GM21381 (cell line): ENCODE results near the gene RNF223.
"Not testable (repeated sequence)": the region's sequence is repeated elsewhere in the genome, so short reads cannot be mapped to it uniquely, and the experiment has no call there.

Experiments
- ATAC-seq: cut with Tn5 transposase; IDR thresholded peaks from one replicate; pipeline ENCODE4 v1.9.1; 2021; ENCODE audit warnings: mild to moderate bottlenecking, moderate library complexity; ENCODE audit not compliant: unreplicated experiment

The RNF223 gene

DNA sequence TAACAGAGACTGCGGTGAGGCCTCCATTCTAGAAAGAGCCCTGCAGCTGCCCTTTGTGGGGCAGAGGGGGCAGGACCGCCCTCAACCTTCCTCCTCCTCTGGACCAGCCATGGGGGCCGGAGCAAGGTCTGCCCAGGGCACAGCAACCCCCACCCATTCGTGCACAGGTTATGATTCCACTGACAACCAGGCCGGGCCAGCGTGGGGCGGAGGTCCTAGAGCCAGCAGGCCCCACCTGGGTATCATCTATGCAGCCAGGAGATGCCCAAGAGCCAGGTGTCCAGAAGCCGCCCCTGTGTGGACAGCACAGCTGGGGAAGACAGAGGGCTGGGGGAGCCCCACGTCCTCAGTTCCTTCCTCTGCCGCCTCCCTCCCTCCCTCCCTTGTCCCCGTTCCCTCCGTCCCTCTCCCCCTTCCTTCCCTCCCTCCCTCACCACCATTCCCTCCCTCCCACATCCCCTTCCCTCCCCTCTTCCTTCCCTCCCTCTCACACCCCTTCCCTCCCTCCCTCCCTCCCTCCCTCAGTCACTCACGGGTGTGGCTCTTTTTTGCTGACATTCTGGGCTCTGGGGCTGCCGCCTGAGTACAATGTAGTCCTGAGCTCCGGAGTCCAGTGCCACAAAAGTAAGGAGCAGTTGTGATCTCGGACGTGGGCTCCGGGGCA lies 12.3 kb downstream of the RNF223 start:
- no peak for ATAC-seq

DNA sequence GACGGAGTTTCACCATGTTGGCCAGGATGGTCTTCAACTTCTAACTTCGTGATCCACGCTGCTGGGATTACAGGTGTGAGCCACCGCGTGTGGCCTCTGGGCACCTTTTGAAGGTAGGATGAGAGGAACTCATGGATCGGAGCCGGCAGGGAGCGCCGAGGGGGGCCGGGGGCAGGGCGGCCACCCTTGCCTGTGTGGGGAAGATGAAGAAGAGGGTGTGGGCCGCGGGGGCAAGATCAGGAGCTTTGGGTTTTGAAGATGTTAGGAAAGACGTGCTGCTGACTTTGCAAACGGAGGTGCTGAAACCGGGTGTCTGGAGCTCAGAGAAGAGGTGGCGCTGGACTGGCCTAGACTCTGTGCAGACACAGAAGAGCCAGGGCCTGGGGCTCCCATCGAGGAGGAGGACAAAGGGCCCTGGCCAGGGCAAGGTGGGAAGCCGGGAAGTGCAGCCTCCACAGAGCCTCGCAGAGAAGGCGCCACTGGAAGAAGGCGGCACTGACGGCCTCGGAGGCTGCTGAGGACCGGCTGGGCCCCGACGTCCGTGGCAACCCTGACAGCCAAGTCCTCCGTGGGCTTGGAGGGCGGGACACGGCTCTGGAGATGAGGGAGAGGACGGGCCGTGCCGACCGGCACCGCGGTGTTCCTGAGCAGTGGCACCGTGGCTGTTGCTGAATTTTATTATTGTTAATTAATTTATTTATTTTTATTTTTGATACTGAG lies 13.7 kb downstream of the RNF223 start:
- no peak for ATAC-seq

GRCh38 chr1:1059494-1060280 lies 14.4 kb downstream of the RNF223 start:
- ATAC-seq: peak; percentile 59

DNA sequence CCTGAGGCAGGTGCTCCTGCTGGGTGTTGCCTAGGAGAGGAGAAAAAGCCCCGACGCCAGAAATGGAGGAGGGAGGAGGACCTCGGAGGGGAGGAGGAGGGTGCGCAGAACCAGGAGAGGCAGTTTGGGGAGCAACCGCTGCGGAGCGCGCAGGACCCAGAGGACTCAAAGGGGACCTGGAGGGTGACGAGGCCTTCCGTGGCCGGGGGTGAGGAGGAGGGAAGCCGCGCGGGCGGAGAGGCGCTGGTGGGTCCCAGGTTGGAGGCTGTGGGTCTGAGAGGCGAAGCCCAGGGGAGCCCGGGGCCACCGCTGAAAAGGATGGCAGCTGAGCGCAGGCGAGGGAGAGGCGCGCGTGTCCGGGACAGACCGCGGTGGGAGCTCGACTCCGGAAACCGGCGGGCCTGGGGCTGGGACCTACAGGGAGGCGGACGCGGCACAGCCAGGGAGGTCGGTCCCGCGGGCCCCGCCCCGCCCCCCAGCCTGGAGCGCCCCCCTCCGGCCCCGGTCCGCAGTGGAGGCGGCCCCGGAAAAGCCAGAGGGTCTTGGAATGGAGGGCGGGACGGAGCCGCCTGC lies 15.1 kb downstream of the RNF223 start:
- ATAC-seq: peak; percentile 41

DNA sequence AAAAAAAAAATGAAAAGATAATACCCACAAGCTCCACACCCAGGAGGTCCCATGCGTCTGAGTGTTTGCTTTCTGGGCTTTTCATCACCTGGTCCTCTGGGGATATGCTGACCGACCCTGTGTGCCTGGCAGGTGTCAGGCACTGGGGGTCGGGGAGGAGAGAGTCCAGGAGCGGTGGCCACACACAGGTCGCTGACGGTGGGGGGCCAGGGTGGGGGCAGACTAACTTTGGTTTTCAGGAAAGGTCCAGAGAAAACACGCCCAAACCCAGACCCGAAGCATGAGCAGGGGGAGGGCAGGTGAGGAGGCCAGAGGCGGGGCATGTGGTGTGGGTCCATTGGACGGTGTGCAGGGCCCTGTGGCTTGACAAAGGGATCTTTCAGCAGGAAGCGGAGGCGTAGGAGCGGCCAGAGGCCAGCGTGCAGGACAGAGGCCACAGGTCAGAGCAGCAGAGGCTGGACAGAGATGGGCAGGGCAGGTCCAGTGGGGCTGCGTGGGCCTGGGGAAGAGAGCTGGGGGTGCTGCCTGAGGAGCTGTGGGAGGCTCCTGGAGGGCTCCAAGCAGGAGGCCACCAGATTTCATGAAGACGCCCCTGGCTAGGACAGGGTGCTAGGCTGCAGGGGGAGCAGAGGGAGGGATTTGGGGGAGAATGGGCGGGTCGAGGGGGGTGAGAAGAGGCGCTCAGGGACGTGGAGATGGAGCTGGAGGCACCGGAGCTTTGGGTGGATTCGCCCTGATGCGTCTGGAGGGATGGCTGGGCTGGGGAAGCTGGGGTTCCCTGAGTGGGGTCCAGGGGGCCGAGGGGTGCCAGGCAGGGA lies 15.8 kb downstream of the RNF223 start:
- ATAC-seq: no peak

DNA sequence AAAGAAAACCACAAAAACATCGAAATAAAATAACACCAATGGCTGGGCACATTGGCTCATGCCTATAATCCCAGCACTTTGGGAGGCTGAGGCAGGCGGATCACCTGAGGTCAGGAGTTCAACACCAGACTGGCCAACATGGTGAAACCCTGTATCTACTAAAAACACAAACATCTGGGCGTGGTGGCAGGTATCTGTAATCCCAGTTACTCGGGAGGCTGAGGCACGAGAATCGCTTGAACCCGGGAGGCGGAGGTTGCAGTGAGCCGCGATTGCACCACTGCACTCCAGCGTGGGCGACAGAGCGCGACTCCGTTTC lies 16.4 kb downstream of the RNF223 start:
- ATAC-seq: not testable (repeated sequence)

- no peak for ATAC-seq
These were observed 18.0 kb downstream of the RNF223 start for GRCh38 chr1:1055841-1056736.

DNA sequence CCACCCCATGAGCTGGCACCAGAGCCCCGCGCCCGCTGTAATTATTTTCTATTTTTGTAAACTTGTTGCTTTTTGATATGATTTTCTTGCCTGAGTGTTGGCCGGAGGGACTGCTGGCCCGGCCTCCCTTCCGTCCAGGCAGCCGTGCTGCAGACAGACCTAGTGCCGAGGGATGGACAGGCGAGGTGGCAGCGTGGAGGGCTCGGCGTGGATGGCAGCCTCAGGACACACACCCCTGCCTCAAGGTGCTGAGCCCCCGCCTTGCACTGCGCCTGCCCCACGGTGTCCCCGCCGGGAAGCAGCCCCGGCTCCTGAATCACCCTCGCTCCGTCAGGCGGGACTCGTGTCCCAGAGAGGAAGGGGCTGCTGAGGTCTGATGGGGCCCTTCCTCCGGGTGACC lies 19.1 kb downstream of the RNF223 start:
- ATAC-seq: no peak

GRCh38 chr1:1054099-1054700 lies 19.9 kb downstream of the RNF223 start:
- no peak for ATAC-seq

DNA sequence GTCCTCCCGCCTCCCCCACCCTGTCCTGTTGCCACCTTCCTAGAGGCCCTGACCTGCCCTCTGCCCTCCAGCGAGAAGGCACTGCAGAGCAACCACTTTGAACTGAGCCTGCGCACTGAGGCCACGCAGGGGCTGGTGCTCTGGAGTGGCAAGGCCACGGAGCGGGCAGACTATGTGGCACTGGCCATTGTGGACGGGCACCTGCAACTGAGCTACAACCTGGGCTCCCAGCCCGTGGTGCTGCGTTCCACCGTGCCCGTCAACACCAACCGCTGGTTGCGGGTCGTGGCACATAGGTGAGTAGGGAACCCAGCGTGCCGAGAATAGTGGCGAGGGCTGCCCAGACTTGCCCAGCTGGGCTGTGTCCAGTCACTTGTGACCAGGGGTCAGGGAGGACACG lies 20.4 kb downstream of the RNF223 start:
- ATAC-seq: no peak

DNA sequence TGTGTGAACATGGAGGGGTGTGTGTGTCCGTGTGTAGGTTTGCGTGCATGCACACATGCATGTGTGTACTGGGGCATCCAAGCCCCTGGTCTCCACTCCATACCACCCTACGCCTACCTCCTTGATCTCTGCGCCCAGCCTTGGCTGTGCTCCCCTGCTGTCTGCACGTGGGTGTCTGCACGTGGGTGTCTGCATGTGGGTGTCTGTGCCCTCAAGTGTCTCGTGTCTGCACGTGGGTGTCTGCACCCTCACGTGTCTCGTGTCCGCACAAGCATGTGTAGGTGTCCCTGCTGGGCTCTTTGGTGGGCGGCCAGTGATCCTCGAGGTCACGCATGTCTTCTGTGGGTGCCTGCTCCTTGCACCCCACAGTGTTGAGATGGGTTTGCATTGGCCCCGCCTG lies 21.1 kb downstream of the RNF223 start:
- no peak for ATAC-seq

DNA sequence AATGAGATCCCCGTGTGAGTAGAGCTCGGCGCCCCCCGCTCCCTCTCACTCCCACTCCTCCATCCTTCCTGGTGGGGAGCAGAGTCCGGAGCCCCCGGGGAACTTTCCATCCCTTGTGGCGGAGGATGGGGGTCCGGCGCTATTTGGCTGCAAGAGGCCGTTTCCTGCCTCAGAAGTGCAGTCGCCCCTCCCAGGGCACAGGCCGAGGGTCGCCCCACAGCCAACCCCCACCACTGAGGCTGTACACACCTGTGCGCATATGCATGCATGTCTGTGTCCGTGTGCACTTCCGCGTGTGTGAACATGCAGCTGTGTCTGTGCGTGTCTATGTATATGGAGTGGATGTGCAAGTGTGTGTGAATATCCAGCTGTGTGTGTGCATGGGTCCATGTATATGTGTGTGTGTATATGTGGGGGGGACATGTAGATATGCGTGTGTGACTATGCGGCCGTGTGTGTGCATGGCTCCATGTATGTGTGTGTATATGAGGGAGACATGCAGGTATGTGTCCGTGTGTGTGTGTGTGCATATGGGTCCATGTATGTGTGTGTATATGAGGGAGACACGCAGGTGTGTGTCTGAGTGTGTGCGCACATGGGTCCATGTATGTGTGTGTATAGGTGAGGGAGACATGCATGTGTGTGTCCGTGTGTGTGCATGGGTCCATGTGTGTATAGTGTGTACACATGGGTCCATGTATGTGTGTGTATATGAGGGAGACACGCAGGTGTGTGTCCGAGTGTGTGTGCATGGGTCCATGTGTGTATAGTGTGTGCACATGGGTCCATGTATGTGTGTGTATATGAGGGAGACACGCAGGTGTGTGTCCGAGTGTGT lies 21.9 kb downstream of the RNF223 start:
- no peak for ATAC-seq

DNA sequence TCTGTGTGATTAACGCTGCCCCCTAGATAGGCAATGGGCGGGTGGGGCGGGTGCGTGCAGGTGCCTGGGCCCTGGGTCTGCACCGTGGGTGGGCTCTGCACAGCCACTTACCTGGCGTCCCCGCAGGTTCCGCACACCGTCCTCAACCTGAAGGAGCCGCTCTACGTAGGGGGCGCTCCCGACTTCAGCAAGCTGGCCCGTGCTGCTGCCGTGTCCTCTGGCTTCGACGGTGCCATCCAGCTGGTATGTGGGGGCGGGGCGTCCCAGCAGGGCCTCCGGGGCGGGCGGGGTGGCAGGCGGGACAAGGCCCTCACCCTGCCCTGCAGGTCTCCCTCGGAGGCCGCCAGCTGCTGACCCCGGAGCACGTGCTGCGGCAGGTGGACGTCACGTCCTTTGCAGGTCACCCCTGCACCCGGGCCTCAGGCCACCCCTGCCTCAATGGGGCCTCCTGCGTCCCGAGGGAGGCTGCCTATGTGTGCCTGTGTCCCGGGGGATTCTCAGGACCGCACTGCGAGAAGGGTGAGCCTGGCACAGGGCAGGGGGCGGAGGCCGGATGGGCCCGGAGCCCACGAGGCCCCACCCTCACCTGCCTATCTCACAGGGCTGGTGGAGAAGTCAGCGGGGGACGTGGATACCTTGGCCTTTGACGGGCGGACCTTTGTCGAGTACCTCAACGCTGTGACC lies 22.8 kb downstream of the RNF223 start:
- ATAC-seq: no peak

- no peak for ATAC-seq
These were observed 23.5 kb downstream of the RNF223 start for GRCh38 chr1:1050577-1051052.

- ATAC-seq: no peak
These were observed 24.6 kb downstream of the RNF223 start for GRCh38 chr1:1049318-1050165.

GRCh38 chr1:1048765-1049164 lies 25.3 kb downstream of the RNF223 start:
- ATAC-seq: no peak

DNA sequence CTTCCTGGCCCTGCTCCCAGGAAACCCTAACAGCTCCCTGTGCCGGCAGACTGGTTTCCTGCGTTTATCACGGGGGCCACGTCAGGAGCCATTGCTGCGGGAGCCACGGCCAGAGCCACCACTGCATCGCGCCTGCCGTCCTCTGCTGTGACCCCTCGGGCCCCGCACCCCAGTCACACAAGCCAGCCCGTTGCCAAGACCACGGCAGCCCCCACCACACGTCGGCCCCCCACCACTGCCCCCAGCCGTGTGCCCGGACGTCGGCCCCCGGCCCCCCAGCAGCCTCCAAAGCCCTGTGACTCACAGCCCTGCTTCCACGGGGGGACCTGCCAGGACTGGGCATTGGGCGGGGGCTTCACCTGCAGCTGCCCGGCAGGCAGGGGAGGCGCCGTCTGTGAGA lies 26.1 kb downstream of the RNF223 start:
- ATAC-seq: no peak
